ENCODE results near the gene MED12L.

The MED12L gene

DNA sequence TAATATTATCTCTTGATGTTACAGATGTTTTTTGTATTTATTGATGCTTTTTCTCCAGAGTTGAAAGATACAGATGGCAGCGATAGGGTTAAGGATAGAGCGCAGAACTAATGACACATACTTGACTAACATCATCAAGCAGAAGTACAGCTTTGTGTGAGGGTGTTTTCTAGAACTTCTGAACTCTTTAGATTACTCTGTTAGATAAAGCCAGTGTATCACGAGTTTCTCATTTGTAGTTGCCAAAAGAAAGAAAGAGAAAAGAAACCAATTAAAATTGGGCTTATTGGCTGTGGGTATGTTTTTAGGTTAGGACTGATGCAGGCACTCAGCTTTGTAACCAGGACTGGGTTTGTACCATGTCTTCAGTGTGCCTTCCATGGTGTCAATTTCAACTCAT is 124.2 kb downstream of the MED12L start:
- Histone ChIP-seq H4K20me1 (ENCODE audit: insufficient read depth, low read length) (no peaks in the 10 kb centered on the region), H3K79me2 (ENCODE audit: insufficient read depth, low read length) (no peaks in the 10 kb centered on the region), H3K4me1 (ENCODE audit: insufficient read depth, low read length, severe bottlenecking) (peaks cover 12% of the 10 kb centered on the region), H3F3A (ENCODE audit: insufficient read depth, low read length) (no peaks in the 10 kb centered on the region), H3K4me2 (ENCODE audit: low read length) (no peak overlapping the region), H3K9me2 (ENCODE audit: low read depth, low read length) (no peaks in the 10 kb centered on the region), H3K36me3 (ENCODE audit: insufficient read depth, low read length) (no peaks in the 10 kb centered on the region), H2AFZ (ENCODE audit: low read length) (no peak overlapping the region), H3K9me3 (ENCODE audit: low read length) (no peaks in the 10 kb centered on the region), H3K9ac (ENCODE audit: low read length) (no peak overlapping the region), H3K27ac (ENCODE audit: low read depth, low read length, poor library complexity, severe bottlenecking) (no peak overlapping the region), H3K4me3 (ENCODE audit: low read depth, low read length, poor library complexity, severe bottlenecking) (no peak overlapping the region), H3K27me3 (ENCODE audit: insufficient read depth, low read length) (no peaks in the 10 kb centered on the region)
- TF ChIP-seq EZH2 (IDR thresholded peaks at IDR 0.05; ENCODE audit: borderline replicate concordance, low read length) (no peak), CTCF (IDR thresholded peaks at IDR 0.05; ENCODE audit: low read length) (no peak)

GRCh38 chr3:151210676-151211381 is 125.4 kb downstream of the MED12L start:
- Histone ChIP-seq H3K4me1 (ENCODE audit: insufficient read depth, low read length, severe bottlenecking) (peaks cover 12% of the 10 kb centered on the region), H3K9me3 (ENCODE audit: low read length) (no peaks in the 10 kb centered on the region), H4K20me1 (ENCODE audit: insufficient read depth, low read length) (no peaks in the 10 kb centered on the region), H3K79me2 (ENCODE audit: insufficient read depth, low read length) (no peaks in the 10 kb centered on the region), H3K27me3 (ENCODE audit: insufficient read depth, low read length) (no peaks in the 10 kb centered on the region), H3K4me2 (ENCODE audit: low read length) (peak overlapping the region; percentile 39), H3K27ac (ENCODE audit: low read depth, low read length, poor library complexity, severe bottlenecking) (no peak overlapping the region), H2AFZ (ENCODE audit: low read length) (no peak overlapping the region), H3K9ac (ENCODE audit: low read length) (no peak overlapping the region), H3K4me3 (ENCODE audit: low read depth, low read length, poor library complexity, severe bottlenecking) (peak overlapping the region; percentile 15), H3F3A (ENCODE audit: insufficient read depth, low read length) (no peaks in the 10 kb centered on the region), H3K9me2 (ENCODE audit: low read depth, low read length) (no peaks in the 10 kb centered on the region), H3K36me3 (ENCODE audit: insufficient read depth, low read length) (no peaks in the 10 kb centered on the region)
- no peak for TF ChIP-seq EZH2 (IDR thresholded peaks at IDR 0.05; ENCODE audit: borderline replicate concordance, low read length)
- peak; percentile 52 for TF ChIP-seq CTCF (IDR thresholded peaks at IDR 0.05; ENCODE audit: low read length)

DNA sequence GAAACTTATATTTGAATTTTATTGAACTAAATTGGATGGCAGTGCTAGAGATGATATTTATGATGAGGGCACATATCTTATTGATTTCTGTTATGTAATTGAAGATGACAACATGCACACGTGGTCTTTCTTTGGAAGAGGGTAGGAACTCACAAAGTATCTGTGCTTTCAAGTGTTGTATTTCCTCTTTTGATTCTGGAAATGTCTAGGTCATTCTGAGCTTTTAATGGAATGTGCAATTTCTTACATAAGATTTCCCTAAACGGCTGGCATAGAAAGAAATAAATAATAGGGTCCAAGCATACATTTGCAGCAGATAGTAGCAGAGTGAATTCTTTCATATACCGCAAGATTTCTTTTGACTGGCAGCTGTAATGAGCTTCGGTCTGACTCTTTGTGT is 127.7 kb downstream of the MED12L start:
- Histone ChIP-seq H3K9me2 (ENCODE audit: low read depth, low read length) (no peaks in the 10 kb centered on the region), H3K36me3 (ENCODE audit: insufficient read depth, low read length) (no peaks in the 10 kb centered on the region), H3K9ac (ENCODE audit: low read length) (no peak overlapping the region), H3K4me1 (ENCODE audit: insufficient read depth, low read length, severe bottlenecking) (peaks cover 12% of the 10 kb centered on the region), H2AFZ (ENCODE audit: low read length) (no peak overlapping the region), H3K9me3 (ENCODE audit: low read length) (no peaks in the 10 kb centered on the region), H3K4me3 (ENCODE audit: low read depth, low read length, poor library complexity, severe bottlenecking) (no peak overlapping the region), H3K79me2 (ENCODE audit: insufficient read depth, low read length) (no peaks in the 10 kb centered on the region), H3K4me2 (ENCODE audit: low read length) (no peak overlapping the region), H3F3A (ENCODE audit: insufficient read depth, low read length) (no peaks in the 10 kb centered on the region), H4K20me1 (ENCODE audit: insufficient read depth, low read length) (no peaks in the 10 kb centered on the region), H3K27me3 (ENCODE audit: insufficient read depth, low read length) (no peaks in the 10 kb centered on the region), H3K27ac (ENCODE audit: low read depth, low read length, poor library complexity, severe bottlenecking) (no peak overlapping the region)
- TF ChIP-seq CTCF (IDR thresholded peaks at IDR 0.05; ENCODE audit: low read length) (no peak), EZH2 (IDR thresholded peaks at IDR 0.05; ENCODE audit: borderline replicate concordance, low read length) (no peak)
